Hematopoietic multipotent progenitor cell (in vitro differentiated cells): ENCODE results near the gene IER3IP1. TPM values are rescaled to one million over a fixed set of nuclear protein-coding genes. Genes with fewer than 3 reads are reported as not detected.

Experiments used
- small RNA-seq: library from RNA; depleted of rRNA; stranded (forward); fragments of <200 nt; gene quantifications from one replicate; pipeline ENCODE3, GENCODE V24; 2012
- total RNA-seq: library from RNA; depleted of rRNA; stranded (reverse); fragments of >200 nt; gene quantifications from one replicate; pipeline ENCODE4 v1.2.3, GENCODE V29; 2012

IER3IP1 gene
- total RNA-seq, 1 donor, result 3.2 TPM

Small RNA genes lying within 50 kb of the gene (small RNA-seq; reads per million reads assigned to genes)
- gene AC012254.4, result not detected

Other genes starting within 250 kb of the IER3IP1 start
- not detected for gene ELOA2, start 140.7 kb downstream of the IER3IP1 start, total RNA-seq
- 11.3 TPM for gene HDHD2, start 25.9 kb downstream of the IER3IP1 start, total RNA-seq
- not detected for gene SKOR2, start 75.3 kb upstream of the IER3IP1 start, total RNA-seq